Neutrophil (primary cell): ENCODE measurements around the gene TPRA1.

Experiments used
- H3K27ac ChIP-seq: fragments of 200-600 bp; sonication (generic); 2 replicates; pipeline ENCODE4 v1.5.1; 2016; ENCODE audit warnings: mild to moderate bottlenecking, moderate library complexity
- H3K27me3 ChIP-seq: fragments of 200-600 bp; sonication (generic); 2 replicates; pipeline ENCODE4 v1.6.0; 2016; ENCODE audit warnings: mild to moderate bottlenecking
- H3K36me3 ChIP-seq: fragments of 200-600 bp; sonication (generic); 2 replicates; pipeline ENCODE4 v1.5.1; 2017
- H3K4me1 ChIP-seq, 2 experiments: fragments of 200-600 bp in 1 of 2; sonication (generic) in 1 of 2; 1 replicate in 1 of 2; 2 replicates in 1 of 2; pipeline versions ENCODE4 v1.5.1 to v1.6.1; 2013 to 2016; ENCODE audit warnings: low read depth in 1 of 2, low read length in 1 of 2, mild to moderate bottlenecking in 1 of 2, moderate library complexity in 1 of 2; ENCODE audit not compliant: control insufficient read depth in 1 of 2, insufficient read depth in 1 of 2
- H3K4me3 ChIP-seq, 2 experiments: fragments of 200-600 bp in 1 of 2; sonication (generic) in 1 of 2; 1 replicate in 1 of 2; 2 replicates in 1 of 2; pipeline ENCODE4 v1.5.1; 2013 to 2016; ENCODE audit warnings: low read depth in 1 of 2, low read length in 1 of 2, mild to moderate bottlenecking in 1 of 2, moderate library complexity in 1 of 2
- H3K9me3 ChIP-seq: fragments of 200-600 bp; sonication (generic); 2 replicates; pipeline ENCODE4 v1.5.1; 2016
- CTCF ChIP-seq: fragments of 200-600 bp; sonication (generic); IDR thresholded peaks from 2 replicates; pipeline ENCODE4 v1.5.1; 2016; ENCODE audit warnings: antibody characterized with exemption

The TPRA1 gene

GRCh38 chr3:127552038-127552437, 38.5 kb downstream of the TPRA1 start:
- TF ChIP-seq CTCF, result no peak
- H3K36me3 ChIP-seq, result no peaks in the 10 kb centered on the region
- H3K27ac ChIP-seq, result no peak overlapping the region
- H3K9me3 ChIP-seq, result no peaks in the 10 kb centered on the region
- no peak overlapping the region for H3K4me3 ChIP-seq
- H3K27me3 ChIP-seq, result peaks cover 30% of the 10 kb centered on the region
- H3K4me1 ChIP-seq, result peaks cover 4 to 8% of the 10 kb centered on the region in 2 experiments

GRCh38 chr3:127551178-127551577, 39.4 kb downstream of the TPRA1 start:
- TF ChIP-seq CTCF, result no peak
- Histone ChIP-seq H3K9me3 (no peaks in the 10 kb centered on the region), H3K4me1 (peaks cover 4 to 8% of the 10 kb centered on the region in 2 experiments), H3K27me3 (peaks cover 37% of the 10 kb centered on the region), H3K27ac (no peak overlapping the region), H3K4me3 (no peak overlapping the region), H3K36me3 (no peaks in the 10 kb centered on the region)

DNA sequence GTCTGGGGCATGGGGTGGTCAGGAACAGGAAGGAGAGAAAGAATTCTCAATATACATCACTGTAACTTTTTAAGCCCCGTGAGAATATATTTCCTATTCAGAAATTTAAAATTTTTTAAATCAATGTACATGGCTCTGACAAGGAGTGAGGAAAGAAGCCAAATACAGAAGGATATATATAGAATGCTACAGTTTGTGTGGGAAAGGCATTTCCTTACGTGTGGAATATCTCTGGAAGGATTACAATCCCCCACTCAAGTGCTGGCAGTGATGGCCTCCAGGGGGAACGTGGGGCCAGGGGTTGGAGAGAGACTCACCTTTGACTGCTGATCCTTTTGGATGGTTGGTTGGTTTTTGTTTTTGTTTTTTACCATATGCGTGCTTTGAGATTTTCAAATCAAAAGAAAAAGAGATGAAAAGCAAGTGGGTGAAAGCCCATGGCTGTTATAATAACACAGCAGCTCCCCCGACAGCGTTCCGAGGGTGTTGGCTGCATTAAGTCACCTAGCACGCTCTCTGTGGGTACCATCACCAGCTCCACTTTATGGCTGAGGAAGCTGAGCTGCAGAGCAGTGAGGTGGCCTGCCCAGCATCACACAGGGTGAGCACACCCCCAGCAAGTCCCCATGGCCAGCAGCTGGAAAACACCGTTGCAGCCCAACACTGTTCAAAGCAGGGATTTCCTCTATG, 39.9 kb downstream of the TPRA1 start:
- Histone ChIP-seq H3K27ac (no peak overlapping the region), H3K4me1 (peaks cover 4 to 8% of the 10 kb centered on the region in 2 experiments), H3K27me3 (peaks cover 37% of the 10 kb centered on the region), H3K36me3 (no peaks in the 10 kb centered on the region), H3K4me3 (no peak overlapping the region), H3K9me3 (no peaks in the 10 kb centered on the region)
- TF ChIP-seq CTCF, result no peak

DNA sequence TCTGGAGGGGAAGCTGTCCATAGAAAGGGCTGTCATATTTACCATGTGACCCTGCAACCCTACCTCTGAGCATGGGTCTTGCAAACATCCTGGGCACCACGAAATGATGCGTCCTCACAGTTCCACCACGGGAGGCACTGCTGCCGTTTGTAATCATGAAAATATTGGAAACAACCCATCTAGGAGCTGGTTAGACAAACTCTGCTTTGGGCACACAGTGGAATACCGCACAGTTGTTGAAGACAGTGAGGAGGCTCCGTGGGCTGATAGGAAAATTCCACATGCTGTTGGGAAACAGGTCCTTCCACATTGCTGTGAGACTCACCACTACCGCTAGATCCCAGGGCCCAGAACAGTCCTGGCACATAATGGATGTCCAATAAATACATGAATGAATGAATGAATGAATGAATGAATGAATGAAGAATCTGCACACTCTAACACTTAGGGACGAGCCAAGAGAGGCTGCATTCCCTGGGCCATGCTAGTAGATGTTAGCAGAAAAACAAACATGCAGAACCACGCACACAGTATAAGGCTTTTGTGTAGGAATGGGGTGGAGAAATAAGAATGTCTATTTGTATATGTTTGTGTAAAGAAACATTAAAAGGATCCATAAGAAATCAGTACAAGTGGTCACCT, 40.6 kb downstream of the TPRA1 start:
- no peaks in the 10 kb centered on the region for H3K36me3 ChIP-seq
- peaks cover 37% of the 10 kb centered on the region for H3K27me3 ChIP-seq
- H3K4me3 ChIP-seq, result no peak overlapping the region
- H3K27ac ChIP-seq, result no peak overlapping the region
- TF ChIP-seq CTCF, result no peak
- H3K4me1 ChIP-seq, result peaks cover 4 to 8% of the 10 kb centered on the region in 2 experiments
- no peaks in the 10 kb centered on the region for H3K9me3 ChIP-seq

DNA sequence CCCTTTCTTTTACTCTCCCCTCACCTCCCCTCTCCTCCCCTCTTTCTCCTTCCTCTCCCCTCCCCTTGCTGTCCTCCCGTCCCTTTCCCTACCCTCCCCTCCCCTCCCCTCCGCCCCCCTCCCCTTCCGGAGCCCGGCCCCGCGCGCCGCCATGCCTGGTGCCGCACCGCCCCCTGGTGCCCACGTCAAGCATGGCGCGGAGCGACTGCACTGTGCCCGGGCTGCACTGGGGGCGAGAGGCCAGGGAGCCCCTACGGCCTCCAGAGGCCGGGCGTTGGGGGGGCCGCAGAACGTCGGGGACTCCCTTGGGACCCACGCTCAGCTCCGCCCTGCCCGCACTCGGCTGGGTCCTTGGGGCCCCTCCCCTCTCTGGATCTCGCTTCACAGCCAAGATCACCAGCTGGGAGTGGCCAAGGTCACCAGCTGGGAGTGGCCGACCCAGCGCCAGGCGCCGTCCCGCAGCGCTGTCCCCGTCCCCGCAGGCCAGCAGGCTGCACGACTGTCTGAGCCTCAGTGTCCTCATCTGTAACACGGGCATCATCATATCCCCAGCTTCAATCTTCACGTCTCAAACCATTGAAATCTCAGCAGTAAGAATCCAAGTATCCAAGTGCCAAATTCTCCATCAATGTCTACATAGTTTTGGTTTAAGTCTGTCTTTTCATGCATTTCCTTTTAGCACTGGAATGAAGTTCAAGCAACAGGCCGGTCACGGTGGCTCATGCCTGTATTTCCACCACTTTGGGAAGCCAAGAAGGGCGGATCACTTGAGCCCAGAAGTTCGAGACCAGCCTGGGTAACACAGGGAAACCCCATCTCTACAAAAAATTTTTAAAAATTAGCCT, 42.5 kb downstream of the TPRA1 start:
- TF ChIP-seq CTCF, result peak; percentile 62
- H3K27me3 ChIP-seq, result peaks cover 37% of the 10 kb centered on the region
- peaks cover 4 to 8% of the 10 kb centered on the region in 2 experiments for H3K4me1 ChIP-seq
- no peaks in the 10 kb centered on the region for H3K36me3 ChIP-seq
- peak overlapping the region; percentile 55 to 62 for H3K4me3 ChIP-seq
- no peak overlapping the region for H3K27ac ChIP-seq
- no peaks in the 10 kb centered on the region for H3K9me3 ChIP-seq
